SK-N-MC (cell line): Measurements from ENCODE around the gene ADAM10.

Source experiments
- EZH2 ChIP-seq: fragments of 200-600 bp; sonication (generic); IDR thresholded peaks from one replicate; pipeline ENCODE4 v1.6.1; 2017; ENCODE audit warnings: antibody characterized with exemption
- FOXP2 ChIP-seq: optimal IDR thresholded peaks from 2 replicates; pipeline ENCODE3; 2011; ENCODE audit warnings: mild to moderate bottlenecking, moderate library complexity; ENCODE audit not compliant: insufficient read depth; ENCODE audit errors: extremely low read length, control extremely low read depth
- POLR2AphosphoS5 ChIP-seq: IDR thresholded peaks from 2 replicates; pipeline ENCODE4 v1.6.1; 2012; ENCODE audit warnings: mild to moderate bottlenecking, low read depth, low read length, borderline replicate concordance

DNA sequence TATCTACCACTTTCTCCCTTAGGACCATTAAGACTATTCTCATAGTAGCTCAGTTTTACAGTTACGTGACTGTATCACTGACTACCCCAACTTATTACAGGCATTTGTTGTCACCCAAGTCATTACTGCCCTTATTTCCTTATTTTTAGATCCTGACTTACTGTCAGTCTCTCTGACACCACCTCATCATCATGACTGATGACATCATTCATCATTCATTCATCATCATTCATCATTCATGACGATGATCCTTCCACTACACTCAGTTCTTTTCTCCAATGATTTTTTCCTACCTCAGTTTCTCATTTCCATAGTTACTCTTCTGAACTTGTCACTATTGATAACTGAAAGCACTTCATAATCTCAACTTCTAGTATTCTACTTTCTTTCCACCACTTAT lies 83.8 kb downstream of the ADAM10 start:
- TF ChIP-seq POLR2AphosphoS5 (no peak), EZH2 (no peak), FOXP2 (no peak)
